ENCODE results near the gene IDH3G. TPM values are rescaled to one million over a fixed set of nuclear protein-coding genes. Genes with fewer than 3 reads are reported as not detected.

IDH3G gene
- total and polyA plus RNA-seq, 9 donors = 41.3 to 58.5 (median 53.7) TPM

GRCh38 chrX:153825042-153825441, 30.9 kb upstream of the IDH3G start:
- no peaks in the 10 kb centered on the region for H3K27me3 ChIP-seq
- no peak for TF ChIP-seq EP300 (IDR thresholded peaks at IDR 0.05)

GRCh38 chrX:153824348-153824747, 30.2 kb upstream of the IDH3G start:
- H3K4me1 ChIP-seq (ENCODE audit: insufficient read depth) = no peaks in the 10 kb centered on the region
- DNase-seq = no peak
- no peaks in the 10 kb centered on the region for H3K36me3 ChIP-seq
- H3K27me3 ChIP-seq = no peaks in the 10 kb centered on the region
- H3K4me3 ChIP-seq = no peak overlapping the region
- intact Hi-C loops (cut with DNase I) = no loop called here
- H3K9me3 ChIP-seq = no peaks in the 10 kb centered on the region
- no peak for TF ChIP-seq POLR2A (IDR thresholded peaks at IDR 0.05)
- no peak for TF ChIP-seq CTCF (IDR thresholded peaks at IDR 0.05)
- TF ChIP-seq EP300 (IDR thresholded peaks at IDR 0.05) = no peak
- 83 to 90% (median 85%) methylated on average over 10 of the region's 10 CpGs for WGBS, 3 donors
- H3K27ac ChIP-seq = no peak overlapping the region

More at GRCh38 chrX:153825042-153825441, 30.9 kb upstream of the IDH3G start:
- DNase-seq = no peak
- Histone ChIP-seq H3K4me3 (no peak overlapping the region), H3K4me1 (ENCODE audit: insufficient read depth) (no peaks in the 10 kb centered on the region), H3K9me3 (no peaks in the 10 kb centered on the region), H3K36me3 (no peaks in the 10 kb centered on the region), H3K27ac (no peak overlapping the region)
- intact Hi-C loops (cut with DNase I) = no loop called here
- 80 to 87% (median 83%) methylated on average over 8 of the region's 8 CpGs for WGBS, 3 donors

GRCh38 chrX:153821066-153821465, 26.9 kb upstream of the IDH3G start:
- intact Hi-C loops (cut with DNase I) = no loop called here
- Histone ChIP-seq H3K27me3 (no peaks in the 10 kb centered on the region), H3K27ac (no peak overlapping the region), H3K4me3 (no peak overlapping the region), H3K9me3 (no peaks in the 10 kb centered on the region), H3K4me1 (ENCODE audit: insufficient read depth) (no peaks in the 10 kb centered on the region), H3K36me3 (no peaks in the 10 kb centered on the region)
- DNase-seq = no peak
- TF ChIP-seq EP300 (IDR thresholded peaks at IDR 0.05) = no peak
- no peak for TF ChIP-seq CTCF (IDR thresholded peaks at IDR 0.05)
- TF ChIP-seq POLR2A (IDR thresholded peaks at IDR 0.05) = no peak
- 81 to 87% (median 86%) methylated on average over 9 of the region's 9 CpGs for WGBS, 3 donors

- no peaks in the 10 kb centered on the region for H3K27me3 ChIP-seq
- H3K4me3 ChIP-seq = no peak overlapping the region
- no peaks in the 10 kb centered on the region for H3K9me3 ChIP-seq
- intact Hi-C loops (cut with DNase I) = no loop called here
- H3K4me1 ChIP-seq (ENCODE audit: insufficient read depth) = no peaks in the 10 kb centered on the region
- TF ChIP-seq CTCF (IDR thresholded peaks at IDR 0.05) (no peak), EP300 (IDR thresholded peaks at IDR 0.05) (no peak), POLR2A (IDR thresholded peaks at IDR 0.05) (no peak)
- H3K36me3 ChIP-seq = no peaks in the 10 kb centered on the region
- no peak for DNase-seq
- WGBS, 3 donors = 71 to 81% (median 76%) methylated on average over 7 of the region's 7 CpGs
- no peak overlapping the region for H3K27ac ChIP-seq
These were observed 26.4 kb upstream of the IDH3G start for GRCh38 chrX:153820601-153821000.

GRCh38 chrX:153819384-153820040, 25.3 kb upstream of the IDH3G start:
- TF ChIP-seq POLR2A (IDR thresholded peaks at IDR 0.05) = no peak
- TF ChIP-seq CTCF (IDR thresholded peaks at IDR 0.05) = no peak
- TF ChIP-seq EP300 (IDR thresholded peaks at IDR 0.05) = no peak
- Histone ChIP-seq H3K9me3 (no peaks in the 10 kb centered on the region), H3K36me3 (no peaks in the 10 kb centered on the region), H3K27ac (no peak overlapping the region), H3K27me3 (no peaks in the 10 kb centered on the region), H3K4me1 (ENCODE audit: insufficient read depth) (no peaks in the 10 kb centered on the region), H3K4me3 (peak overlapping the region; percentile 28)
- intact Hi-C loops (cut with DNase I) = no loop called here
- DNase-seq = no peak
- 42 to 43% (median 42%) methylated on average over 23 of the region's 23 CpGs for WGBS, 3 donors
